Esophagus mucosa (tissue), 1 donor: ENCODE measurements around the gene KDF1. TPM values are rescaled to one million over a fixed set of nuclear protein-coding genes. Genes with fewer than 3 reads are reported as not detected.

ENCODE experiments used
- ATAC-seq: fragments of 200-7000 bp; cut with Tn5 transposase; one replicate; pipeline ENCODE4 v1.9.1; 2020
- total RNA-seq: library from RNA; stranded (reverse); gene quantifications from one replicate; pipeline ENCODE4 v1.2.4, GENCODE V29; 2023
- donor health status: DM: yes; HTN: yes; CAD: no.

The KDF1 gene
- total RNA-seq, 1 donor from 2014 or later, result 16.5 TPM

- no peak for ATAC-seq
Observed at GRCh38 chr1:26913754-26914619, 46.3 kb downstream of the KDF1 start, which contains the start of gene NR0B2. NR0B2 (minus strand) TSS chr1:26913975; CDS start chr1:26913940, 35 bp downstream.

- peak; percentile 12 for ATAC-seq
Observed at GRCh38 chr1:26913389-26913753, 46.9 kb downstream of the KDF1 start.

DNA sequence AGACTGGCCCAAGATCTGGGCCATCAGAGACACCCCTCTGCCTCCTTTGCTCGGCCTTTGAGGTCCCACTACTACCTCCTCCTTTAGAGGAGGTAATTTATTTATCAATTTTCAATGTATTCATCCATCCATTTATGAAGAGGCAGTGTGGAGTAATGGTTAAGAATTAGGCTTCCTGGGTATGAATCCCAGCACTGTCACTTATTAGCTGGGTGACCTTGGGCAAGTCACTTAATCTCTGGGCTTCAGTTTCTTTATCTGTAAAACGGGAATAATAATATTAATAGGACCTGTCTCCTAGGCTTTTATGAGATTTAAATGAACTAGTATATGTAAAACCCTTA, 48.1 kb downstream of the KDF1 start:
- no peak for ATAC-seq

DNA sequence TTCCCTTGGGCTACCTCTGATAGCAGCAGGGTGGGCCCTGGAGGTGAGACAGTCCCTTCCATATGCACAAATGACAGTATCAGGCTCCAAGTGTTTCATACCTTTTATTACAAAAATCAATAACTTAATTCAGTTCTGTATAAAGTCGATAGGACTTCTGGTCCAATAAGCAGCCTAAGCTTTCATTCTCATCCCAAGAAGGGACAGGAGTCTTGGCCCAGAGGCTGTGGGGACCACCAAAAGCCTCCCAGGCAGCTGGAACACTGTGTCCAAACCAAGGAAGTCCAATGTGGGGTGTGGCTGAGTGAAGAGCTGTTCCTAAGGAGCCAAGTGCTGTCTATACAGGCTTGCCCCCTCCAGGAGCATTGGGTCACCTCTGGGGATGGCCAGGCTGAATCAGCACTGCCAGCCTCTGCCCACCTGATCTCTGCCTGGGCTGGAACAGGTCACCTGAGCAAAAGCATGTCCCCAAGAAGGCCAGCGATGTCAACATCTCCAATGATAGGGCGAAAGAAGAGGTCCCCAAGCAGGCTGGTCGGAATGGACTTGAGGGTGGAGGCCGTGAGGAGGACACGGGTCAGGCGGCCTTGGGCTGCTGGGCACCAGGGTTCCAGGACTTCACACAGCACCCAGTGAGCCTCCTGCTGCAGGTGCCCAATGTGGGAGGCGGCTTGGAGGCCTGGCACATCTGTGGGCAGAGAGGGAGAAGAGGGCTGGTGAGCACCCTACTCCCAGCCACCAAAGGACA, 48.7 kb downstream of the KDF1 start:
- no peak for ATAC-seq

GRCh38 chr1:26910343-26911160, 49.7 kb downstream of the KDF1 start:
- ATAC-seq, result no peak

GRCh38 chr1:26909951-26910342, 50.3 kb downstream of the KDF1 start:
- ATAC-seq, result no peak

DNA sequence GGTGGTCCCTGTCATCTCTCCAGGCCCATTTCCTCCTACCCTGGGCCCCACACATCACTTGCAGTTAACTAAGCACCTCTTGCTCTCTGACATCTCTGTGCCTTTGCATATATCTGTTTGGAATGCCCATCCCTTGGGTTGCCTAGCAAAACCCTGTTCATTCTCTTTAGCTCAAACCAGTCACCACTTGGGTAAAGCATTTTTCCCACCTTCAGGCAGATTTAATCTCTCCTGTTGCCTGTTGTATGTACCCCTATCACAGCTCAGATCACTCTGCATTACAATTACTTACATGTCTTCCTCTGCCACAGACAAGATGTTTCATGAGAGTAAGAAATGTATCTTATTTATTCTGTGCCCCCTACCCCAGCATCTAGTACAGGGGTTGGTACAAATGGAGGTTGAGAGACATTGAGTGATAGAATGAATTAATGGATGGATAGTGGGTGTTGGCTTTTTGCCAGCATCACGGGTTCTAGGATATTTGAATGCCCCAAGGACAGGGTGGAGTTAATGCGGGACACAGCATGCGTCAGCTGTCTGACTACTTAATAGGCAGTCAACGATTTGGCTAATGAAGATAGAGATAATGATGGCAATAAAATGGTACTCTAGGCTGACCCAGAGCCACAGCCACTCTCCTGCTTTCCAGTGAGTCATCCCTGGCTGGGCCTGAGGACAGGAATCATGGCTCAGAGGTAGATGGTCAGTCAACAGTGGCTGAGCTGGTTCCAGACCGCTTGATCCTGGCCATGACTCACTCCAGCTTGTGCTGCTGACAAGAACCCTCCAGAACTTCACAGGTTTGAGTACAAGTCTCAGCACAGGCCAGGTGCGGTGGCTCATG, 53.0 kb downstream of the KDF1 start:
- peak; percentile 94 for ATAC-seq

- ATAC-seq, result no peak
Observed at GRCh38 chr1:26900815-26901511, 59.3 kb downstream of the KDF1 start.

- ATAC-seq, result peak; percentile 85
Observed at GRCh38 chr1:26900001-26900814, 60.1 kb downstream of the KDF1 start, which contains the start of gene GPATCH3. GPATCH3 (minus strand) TSS chr1:26900467; CDS start chr1:26900442, 25 bp downstream.

Other genes starting within 250 kb of the KDF1 start
- 9.4 TPM for gene PIGV, start 172.5 kb downstream of the KDF1 start, total RNA-seq
- gene ZDHHC18, start 133.8 kb downstream of the KDF1 start, total RNA-seq, result 19.2 TPM
- 2,315 TPM for gene SFN, start 97.3 kb downstream of the KDF1 start, total RNA-seq
- gene GPN2, start 70.2 kb downstream of the KDF1 start, total RNA-seq, result 20.0 TPM
- 10.4 TPM for gene GPATCH3, start 60.0 kb downstream of the KDF1 start, total RNA-seq
- gene NR0B2, start 46.5 kb downstream of the KDF1 start, total RNA-seq, result not detected
- gene NUDC, start 38.7 kb downstream of the KDF1 start, total RNA-seq, result 35.7 TPM
- gene TRNP1, start 33.2 kb upstream of the KDF1 start, total RNA-seq, result 75.0 TPM
- 51.3 TPM for gene TENT5B, start 52.4 kb upstream of the KDF1 start, total RNA-seq
- gene SLC9A1, start 194.7 kb upstream of the KDF1 start, total RNA-seq, result 27.3 TPM